GM19035 (cell line): Measurements from ENCODE around the gene IRAK4.
"Not testable (repeated sequence)": the region's sequence is repeated elsewhere in the genome, so short reads cannot be mapped to it uniquely, and the experiment has no call there.

Experiments used
- ATAC-seq: cut with Tn5 transposase; IDR thresholded peaks from one replicate; pipeline ENCODE4 v1.9.1; 2021; ENCODE audit not compliant: unreplicated experiment

The IRAK4 gene

DNA sequence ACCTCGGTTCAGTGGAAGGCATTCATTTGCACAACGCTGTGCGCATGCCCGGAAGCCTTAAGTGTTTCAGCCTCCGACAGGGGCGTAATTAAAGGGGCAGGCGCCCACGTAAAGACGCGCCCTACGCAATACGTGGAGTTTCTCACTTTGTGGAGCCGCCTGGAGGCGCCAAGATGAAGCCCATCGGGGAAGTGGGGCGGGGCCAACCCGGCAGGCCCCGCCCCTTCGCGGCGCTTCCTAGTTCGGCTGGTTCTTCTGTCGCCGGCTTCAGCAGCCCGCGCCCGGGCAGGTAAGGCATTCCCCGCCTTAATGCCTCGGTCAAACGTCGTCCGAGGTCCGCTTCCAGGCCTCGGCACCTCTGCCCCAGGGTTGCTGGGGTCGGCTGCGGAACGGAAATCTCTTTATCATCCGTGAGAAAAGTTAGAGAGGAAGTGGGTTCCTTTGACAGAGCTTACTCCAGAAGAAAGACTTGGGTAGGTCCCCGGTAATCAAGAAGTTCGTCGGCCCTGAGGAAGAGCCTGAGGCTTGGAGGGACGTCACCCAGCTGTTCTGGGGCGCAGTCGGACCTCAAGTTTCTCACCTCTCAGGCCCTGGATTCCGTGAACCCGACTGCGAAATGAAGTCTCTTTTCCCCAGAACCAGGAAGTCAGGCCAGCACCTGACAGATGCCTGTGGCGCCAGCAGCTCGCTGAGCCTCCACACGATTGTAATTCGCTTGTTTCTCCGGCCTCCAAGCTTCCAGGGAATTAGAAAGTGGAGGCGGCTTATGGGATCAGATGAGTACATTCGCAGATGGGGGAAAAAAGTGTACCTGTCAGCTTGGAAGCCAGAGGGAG lies at the start of gene IRAK4, which contains the start of gene PUS7L:
IRAK4 (plus strand) TSS at position 224 of the 836 bp plus-strand sequence. CDS start 9,161 bp downstream, outside the sequence.
PUS7L (minus strand) TSS at position 63 of the 836 bp plus-strand sequence. CDS start 3,545 bp downstream, outside the sequence.
- peak; percentile 96 for ATAC-seq

DNA sequence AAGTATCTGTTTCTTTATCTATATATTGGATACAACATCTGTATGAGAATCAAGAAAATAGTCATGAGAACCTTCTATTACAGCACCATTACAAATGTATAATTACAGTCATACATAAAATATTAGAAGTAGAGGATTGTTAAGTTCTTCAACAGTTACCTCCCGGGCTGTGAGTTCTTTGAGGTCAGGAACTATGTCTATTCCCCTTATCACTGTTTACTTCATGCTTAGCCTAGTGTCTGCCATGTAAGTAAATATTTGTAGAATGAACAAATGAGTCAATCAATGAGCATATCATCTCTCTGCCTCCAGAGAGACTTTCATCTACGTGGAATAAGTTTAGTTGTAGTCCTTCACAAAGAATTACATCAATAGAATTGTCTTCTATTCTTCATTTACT lies 47.4 kb upstream of the IRAK4 start:
- ATAC-seq = no peak

DNA sequence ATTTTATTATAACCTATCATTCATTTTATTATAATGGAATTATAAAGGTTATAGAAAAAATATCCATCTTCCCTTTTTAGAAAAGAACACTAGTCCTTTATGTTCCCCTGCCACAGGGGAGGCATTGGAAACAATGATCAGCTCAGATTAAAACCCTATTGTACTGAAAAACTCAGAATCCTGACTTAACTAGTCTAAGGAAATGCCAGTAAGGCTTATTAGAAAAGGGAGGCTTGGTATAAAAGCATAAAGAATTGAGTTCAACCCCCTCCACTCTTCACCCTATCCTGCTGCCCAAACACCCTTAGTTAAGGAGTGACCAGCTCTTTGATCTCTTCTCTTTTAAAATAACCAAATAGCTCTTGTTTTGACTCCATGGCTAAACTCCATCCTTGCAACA lies 36.1 kb upstream of the IRAK4 start:
- ATAC-seq = no peak

DNA sequence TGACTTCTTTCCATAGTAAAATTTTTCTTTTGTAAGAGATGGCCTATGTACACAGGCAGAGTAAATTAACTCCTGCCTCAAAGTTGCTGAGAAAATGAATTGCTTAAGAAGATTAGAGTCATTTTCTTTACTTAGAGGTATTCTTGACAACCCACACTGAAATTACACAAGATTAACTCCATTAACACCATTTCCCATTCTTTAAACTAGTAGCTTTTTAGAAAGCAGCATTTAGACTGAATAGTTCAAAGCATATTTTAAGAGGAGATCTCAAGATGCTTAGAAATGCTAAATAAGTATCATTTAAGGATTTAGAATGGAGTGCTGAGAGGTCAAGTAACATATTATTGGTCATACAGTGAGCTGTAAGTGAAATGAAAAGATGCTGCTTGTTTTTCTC lies 35.6 kb upstream of the IRAK4 start:
- ATAC-seq = no peak

DNA sequence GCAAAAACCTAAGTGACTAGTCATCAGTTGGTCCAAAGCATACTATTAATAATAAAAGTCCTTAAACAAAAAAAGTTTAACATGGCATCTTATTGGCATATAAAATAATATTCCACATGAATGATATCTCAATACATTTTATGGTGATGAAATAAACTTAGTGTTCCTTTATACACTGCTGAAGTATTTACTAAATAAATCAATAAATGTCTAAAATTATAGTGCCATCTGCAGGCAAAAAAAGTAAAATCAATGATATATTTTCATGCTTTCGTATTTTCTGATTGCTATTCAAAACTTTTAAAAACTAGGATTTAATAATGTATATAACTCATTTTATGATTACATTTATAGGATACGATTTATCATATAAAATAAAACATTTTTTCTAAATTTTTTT lies 30.6 kb upstream of the IRAK4 start:
- no peak for ATAC-seq

DNA sequence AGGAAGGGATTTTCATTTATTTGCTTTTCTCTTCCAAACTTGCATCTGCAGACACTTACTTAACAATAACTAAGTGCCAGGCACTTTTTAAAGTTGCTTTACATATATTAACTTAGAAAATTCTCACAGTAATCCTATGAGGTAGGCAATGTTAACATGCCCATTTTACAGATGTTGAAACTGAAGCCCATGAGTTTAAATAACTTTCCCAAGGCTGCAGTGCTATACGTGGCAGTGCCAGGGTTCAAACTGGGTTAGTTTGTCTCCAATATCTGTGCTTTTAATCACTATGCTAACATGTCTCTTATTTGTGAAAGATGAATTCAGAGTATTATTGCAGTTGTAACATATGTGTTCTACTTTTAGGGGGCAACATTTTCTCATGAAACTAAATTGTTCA lies 30.1 kb upstream of the IRAK4 start:
- no peak for ATAC-seq

DNA sequence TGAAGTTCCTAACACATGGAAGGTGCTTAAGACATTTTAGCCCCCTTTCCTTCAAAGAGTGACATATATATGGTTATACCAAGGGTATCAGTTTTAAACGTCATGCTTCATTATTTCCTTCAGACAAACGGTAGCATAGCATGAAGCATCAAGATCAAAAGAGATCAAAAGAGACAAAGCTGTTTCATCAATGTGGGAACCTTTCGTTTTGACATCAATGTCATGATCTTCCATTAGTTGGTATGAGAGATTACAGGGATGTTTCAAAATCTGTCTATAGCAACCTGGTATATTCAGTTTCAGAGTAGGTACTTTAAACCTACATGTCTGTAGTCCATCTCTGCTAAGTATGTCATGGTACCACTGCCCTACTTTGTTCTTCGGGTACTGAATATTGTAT lies 28.5 kb upstream of the IRAK4 start:
- no peak for ATAC-seq

DNA sequence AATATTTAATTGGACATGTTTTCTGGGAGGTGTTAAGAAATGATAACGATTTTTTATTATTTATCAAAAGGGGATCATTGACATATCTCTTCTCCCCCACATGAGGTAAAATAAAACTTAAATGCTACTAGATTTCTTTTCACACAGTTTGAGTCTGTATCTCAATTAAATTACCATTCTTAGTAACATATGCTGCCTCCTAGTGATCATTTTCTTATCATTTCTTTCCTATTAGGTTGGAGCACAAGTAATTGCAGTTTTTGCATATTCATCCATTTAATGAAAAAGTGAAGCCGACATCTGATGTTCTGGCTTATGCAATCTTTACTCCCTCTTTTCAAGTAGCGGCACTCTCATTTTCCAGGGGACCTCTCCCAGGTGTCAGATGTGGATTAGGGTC lies 25.1 kb upstream of the IRAK4 start:
- no peak for ATAC-seq

DNA sequence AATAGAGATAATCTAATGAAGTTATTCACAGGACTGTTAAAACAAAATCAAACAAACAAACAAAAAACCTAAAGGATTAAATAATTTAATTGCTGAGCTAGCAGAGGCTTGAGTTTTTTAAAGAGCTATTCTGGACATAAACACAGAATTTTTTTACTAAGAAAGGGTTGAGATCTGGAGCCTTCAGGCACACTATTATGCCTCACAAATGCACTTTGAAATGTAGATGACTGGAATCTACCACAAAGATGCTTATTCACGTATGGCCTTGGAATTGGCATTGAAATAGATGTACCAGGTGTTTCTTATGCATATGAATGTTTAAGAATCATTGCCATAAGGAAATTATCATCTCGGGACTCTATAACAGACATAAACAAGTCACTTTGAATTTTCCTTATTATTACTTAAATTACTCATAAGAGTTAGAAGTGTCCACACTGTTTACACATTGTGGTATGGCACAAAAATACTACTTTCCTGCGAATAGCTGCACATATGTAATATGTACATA lies 21.8 kb upstream of the IRAK4 start:
- no peak for ATAC-seq

DNA sequence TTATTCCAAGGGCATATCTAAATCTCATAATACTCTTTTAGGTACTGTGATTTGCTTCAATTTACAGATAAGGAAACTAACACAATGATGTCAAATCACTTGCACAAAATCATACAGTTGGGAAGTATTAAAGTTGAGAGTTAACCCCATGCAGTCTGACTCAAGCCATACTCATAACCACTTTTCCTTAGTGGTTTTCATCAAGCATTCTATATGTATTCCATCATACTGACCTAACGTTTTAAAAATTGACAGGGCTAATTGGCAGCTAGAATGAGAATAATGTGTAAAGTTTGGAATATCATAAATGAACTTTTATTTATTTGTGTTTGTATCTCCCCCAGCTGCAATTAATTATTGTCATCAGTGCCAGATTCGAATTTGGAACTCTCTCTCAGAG lies 21.1 kb upstream of the IRAK4 start:
- no peak for ATAC-seq

DNA sequence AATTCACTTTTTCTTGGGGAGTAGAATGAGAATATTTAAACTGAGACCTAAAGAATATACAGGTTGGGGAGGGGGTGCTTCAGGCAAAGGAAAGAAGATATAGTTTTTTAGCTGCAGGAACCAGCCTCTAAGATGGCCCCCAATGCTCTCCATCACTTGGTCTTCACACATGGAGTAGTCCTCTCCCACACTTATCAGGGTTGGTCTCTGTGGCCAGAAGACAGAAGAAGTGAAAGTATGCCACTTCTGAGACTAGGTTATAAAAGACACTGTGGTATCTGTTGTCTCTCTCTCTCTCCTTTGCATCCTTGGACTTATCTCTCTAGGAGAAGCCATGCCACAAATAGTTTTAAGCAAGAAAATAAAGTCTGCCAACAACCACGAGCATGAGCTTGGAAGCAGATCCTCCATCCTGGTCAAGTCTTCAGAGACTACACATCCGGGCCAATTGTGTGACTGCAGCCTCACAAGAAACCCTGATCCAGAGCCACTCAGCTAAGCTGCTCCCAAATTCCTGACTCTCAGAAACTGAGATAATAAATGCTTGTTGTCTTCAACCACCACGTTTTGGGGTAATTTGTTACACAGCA lies 18.1 kb upstream of the IRAK4 start:
- no peak for ATAC-seq

DNA sequence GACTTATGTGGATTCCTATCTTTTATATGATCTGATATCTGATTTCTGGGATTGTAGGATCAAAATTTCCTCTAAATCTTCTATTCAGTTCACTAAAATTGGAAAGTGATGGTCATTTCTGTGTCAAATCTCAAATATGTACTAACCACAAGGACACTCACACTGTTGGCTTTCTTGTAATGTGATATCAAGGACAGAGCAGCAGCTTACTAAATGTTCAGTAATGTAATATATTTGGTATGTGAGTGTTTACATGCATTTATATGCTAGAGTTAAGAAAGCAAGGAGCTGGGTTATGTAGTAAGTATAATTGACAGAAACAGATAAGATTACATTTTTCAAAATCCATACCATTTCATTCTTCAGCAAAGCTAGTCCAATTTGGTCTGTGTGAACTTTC lies 16.6 kb upstream of the IRAK4 start:
- no peak for ATAC-seq

DNA sequence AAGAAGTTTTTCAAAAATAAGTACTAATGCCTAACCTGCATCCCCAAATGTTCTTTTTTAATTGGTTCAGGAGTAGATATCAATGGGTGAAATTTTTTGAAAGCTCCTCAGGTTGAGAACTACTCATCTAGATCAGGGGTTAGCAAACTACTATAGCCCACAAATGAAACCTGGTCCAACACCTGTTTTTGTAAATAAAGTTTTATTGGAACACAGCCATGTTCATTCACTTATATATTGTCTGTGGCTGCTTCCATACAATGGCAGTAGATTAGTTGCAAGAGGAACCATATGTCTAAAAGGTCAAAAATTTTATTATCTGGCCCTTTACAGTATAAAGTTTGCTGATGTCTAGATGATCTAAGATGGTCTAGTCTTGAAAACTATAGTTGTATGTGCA lies 13.9 kb upstream of the IRAK4 start:
- ATAC-seq = no peak

DNA sequence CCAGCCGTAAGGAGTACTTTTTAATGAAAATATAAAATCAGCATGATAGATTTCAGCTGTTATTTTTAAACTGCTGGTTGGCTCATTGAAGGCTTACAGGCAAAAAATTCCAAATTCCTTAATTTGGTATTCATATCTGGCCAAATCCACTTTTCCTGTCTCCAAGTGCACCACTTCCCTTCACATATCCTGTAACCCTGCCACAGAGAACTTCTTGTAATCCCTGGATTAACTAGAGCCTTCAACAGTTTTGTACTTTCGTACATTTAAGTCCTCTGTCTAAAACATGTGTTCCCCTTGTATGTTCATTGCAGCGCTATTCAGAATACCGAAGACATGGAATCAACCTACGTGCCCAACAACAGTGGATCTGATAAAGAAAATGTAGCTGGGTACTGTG lies 9.7 kb upstream of the IRAK4 start:
- ATAC-seq = no peak

DNA sequence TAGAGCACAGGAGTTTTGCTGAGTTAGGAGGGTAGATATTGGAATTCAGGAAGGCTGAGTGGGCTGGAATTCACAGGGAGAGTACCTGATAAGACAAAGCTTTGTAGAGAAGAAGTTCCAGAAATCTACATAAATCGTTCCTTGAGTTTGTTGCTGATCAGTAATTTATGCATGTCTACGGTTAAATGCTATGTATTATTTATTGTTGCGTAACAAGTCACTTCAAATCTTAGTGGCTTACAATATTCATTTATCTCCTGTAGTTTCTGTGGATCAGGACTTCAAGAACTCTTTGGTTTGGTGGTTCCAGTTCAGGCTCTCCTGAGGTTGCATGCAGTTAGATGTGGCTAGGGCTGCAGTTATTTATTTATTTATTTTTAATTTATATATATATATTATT lies 7.9 kb upstream of the IRAK4 start:
- ATAC-seq = no peak

DNA sequence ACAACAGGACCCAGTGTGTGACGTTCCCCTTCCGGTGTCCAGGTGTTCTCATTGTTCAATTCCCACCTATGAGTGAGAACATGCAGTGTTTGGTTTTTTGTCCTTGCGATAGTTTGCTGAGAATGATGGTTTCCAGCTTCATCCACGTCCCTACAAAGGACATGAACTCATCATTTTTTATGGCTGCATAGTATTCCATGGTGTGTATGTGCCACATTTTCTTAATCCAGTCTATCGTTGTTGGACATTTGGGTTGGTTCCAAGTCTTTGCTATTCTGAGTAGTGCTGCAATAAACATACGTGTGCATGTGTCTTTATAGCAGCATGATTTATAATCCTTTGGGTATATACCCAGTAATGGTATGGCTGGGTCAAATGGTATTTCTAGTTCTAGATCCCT lies 7.4 kb upstream of the IRAK4 start:
- ATAC-seq = not testable (repeated sequence)

DNA sequence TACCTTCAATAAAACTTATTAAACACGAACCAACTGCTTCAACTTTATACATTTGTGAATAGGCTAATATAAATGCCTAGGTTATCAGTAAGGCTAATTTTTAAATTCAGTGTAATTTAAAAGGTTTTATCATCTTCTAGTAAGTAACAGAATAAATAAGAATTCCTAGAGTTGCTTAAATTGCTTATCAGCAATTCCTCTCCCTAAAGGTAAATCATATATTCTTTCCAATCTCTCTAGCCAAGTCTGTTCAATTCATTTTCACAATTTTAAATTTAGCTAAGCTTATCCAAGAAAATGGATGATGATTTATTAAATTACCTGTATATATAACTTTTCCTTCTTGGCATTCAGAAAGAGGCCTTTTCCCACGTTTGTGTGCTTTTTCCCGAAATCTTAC lies 4.7 kb upstream of the IRAK4 start:
- ATAC-seq = no peak

DNA sequence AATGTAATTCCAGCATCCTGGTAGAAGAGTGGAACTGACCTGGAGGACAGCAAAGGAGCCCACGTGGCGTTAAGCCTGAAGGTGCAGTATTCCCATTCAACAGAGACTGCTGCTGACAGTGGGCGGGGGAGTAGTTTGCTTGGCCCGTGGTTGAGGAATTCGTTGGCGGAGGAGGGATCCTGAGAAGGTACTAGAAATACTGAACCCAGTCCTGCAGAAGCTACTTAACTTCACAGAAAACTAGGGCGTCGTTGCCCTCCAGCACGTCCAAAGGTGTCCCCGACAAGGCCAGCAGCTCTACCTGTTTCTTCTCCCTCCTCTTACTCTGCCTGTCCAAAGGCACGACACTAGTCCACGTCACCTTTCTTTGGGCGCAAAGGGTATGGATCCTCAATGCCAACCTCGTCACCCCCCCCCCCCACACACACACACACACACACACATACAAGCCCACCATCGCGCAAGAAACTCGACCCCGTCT lies 464 bp upstream of the IRAK4 start:
- peak; percentile 5 for ATAC-seq

DNA sequence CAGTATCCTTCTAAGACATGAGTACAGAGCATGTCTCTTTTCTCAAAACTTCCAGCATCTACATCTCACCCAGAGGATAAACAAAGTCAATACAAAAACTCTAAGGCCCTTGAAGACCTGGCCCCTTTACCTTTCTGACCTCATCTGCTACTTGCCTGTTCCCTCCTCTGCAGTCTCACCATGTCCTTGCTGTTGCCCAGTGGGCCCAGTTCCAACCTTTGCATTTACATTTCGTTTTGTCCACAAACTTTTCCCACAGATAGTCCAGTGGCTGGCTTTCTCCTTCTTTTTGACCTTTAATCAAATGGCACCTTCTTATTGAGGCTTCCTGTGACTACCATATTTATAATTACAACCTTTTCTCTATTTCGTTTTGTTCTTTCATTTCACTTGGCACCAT lies 1.6 kb downstream of the IRAK4 start:
- ATAC-seq = no peak

DNA sequence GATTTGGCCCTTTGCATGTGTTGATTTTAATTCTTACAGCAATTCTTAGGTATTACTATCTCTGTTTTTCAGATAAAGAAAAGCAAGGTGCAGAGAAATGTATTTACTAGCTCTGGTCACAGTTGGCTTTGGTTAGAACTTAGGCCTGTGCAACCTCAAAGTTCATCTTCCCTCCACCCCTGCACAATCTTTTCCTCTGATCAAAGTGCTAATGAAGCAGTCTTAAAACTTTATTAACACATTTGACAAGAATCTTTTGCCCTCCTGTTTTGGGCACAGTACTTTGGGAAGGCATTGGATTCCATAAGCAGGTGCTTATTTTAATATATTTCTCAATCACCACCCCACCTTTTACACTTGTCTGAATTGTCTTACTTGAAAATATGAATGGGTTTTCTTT lies 2.7 kb downstream of the IRAK4 start:
- no peak for ATAC-seq

DNA sequence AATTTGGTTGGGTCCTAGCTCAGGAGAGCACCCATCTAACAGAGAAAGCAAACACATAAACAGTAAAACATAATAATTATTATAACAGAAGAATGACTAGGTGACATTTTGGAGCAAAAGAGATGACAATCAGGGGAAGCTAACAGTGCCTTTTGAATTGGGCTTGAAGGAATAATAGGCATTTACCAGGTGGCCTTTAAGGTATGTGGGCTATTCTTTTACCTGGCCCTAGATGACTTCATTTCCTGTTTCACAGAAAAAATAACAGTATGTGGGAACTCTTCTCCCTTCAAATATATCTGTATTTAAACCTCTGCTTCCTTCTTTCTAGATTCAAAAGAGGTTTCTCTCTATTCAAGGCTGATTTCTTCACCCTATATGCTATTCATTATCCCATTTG lies 3.8 kb downstream of the IRAK4 start:
- ATAC-seq = no peak

DNA sequence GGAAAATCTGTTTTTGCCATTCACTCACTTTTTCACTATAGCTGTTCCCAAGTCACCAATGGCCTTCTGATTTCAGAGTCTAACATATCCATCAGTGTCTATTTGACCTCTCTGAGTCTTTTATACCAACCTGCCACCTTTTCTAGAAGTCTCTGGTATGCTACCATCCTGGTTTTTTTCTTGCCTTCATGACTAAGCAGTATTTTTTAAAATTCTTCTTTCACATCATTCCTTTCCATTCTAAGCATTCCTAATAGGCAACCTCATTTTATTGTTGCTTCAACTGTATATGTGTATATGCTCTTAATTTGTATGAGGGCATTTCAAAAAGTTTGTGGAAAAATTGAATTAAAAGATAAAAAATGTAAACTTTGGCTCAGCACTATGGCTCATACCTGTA lies 5.0 kb downstream of the IRAK4 start:
- no peak for ATAC-seq
